ENCODE measurements around the gene CHAF1A.

The CHAF1A gene

GRCh38 chr19:4414144-4414799 lies 11.8 kb downstream of the CHAF1A start:
- in situ Hi-C loops (cut with HindIII; ENCODE audit: low pct_unique_long_range_greater_than_20kb, low sequenced_read_pairs) = no loop called here
- no peak for DNase-seq (ENCODE audit: low read depth in 1 of 2, low spot score in 1 of 2)
- TF ChIP-seq JUND (IDR thresholded peaks at IDR 0.05; ENCODE audit: low read depth) = no peak

- no peak for TF ChIP-seq JUND (IDR thresholded peaks at IDR 0.05; ENCODE audit: low read depth)
- in situ Hi-C loops (cut with HindIII; ENCODE audit: low pct_unique_long_range_greater_than_20kb, low sequenced_read_pairs) = no loop called here
- DNase-seq (ENCODE audit: low read depth in 1 of 2, low spot score in 1 of 2) = no peak
Observed at GRCh38 chr19:4414800-4415321, 12.4 kb downstream of the CHAF1A start.

DNA sequence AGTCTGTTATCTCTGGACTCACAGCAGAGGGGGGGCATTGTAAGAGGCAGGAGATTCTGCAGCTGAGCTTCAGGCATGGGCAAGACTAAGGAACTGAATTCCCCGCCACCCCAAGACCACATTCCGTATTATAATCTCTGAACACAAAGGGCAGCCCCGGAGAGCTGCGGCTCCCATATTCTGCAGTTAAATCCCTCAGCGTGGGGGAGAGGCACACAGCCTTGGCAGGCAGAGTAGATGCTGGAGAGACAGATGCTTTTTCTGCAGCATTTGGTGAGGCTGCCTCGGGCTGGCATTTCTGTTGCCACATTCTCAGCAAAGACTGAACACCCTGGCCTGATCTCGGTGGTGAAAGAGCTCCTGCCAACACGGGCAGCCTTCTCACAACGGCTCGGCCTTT lies 12.9 kb downstream of the CHAF1A start:
- in situ Hi-C loops (cut with HindIII; ENCODE audit: low pct_unique_long_range_greater_than_20kb, low sequenced_read_pairs) = no loop called here
- no peak for DNase-seq (ENCODE audit: low read depth in 1 of 2, low spot score in 1 of 2)
- no peak for TF ChIP-seq JUND (IDR thresholded peaks at IDR 0.05; ENCODE audit: low read depth)

- in situ Hi-C loops (cut with HindIII; ENCODE audit: low pct_unique_long_range_greater_than_20kb, low sequenced_read_pairs) = no loop called here
- no peak for TF ChIP-seq JUND (IDR thresholded peaks at IDR 0.05; ENCODE audit: low read depth)
- DNase-seq (ENCODE audit: low read depth in 1 of 2, low spot score in 1 of 2) = no peak
Observed at GRCh38 chr19:4416268-4416667, 13.8 kb downstream of the CHAF1A start.

GRCh38 chr19:4423416-4424126 lies 21.1 kb downstream of the CHAF1A start:
- no peak for DNase-seq (ENCODE audit: low read depth in 1 of 2, low spot score in 1 of 2)
- no peak for TF ChIP-seq JUND (IDR thresholded peaks at IDR 0.05; ENCODE audit: low read depth)
- in situ Hi-C loops (cut with HindIII; ENCODE audit: low pct_unique_long_range_greater_than_20kb, low sequenced_read_pairs) = no loop called here

GRCh38 chr19:4425537-4425936 lies 23.1 kb downstream of the CHAF1A start:
- in situ Hi-C loops (cut with HindIII; ENCODE audit: low pct_unique_long_range_greater_than_20kb, low sequenced_read_pairs) = no loop called here
- TF ChIP-seq JUND (IDR thresholded peaks at IDR 0.05; ENCODE audit: low read depth) = no peak
- no peak for DNase-seq (ENCODE audit: low read depth in 1 of 2, low spot score in 1 of 2)

- no peak for DNase-seq (ENCODE audit: low read depth in 1 of 2, low spot score in 1 of 2)
- in situ Hi-C loops (cut with HindIII; ENCODE audit: low pct_unique_long_range_greater_than_20kb, low sequenced_read_pairs) = no loop called here
- no peak for TF ChIP-seq JUND (IDR thresholded peaks at IDR 0.05; ENCODE audit: low read depth)
Observed at GRCh38 chr19:4428326-4428975, 26.0 kb downstream of the CHAF1A start.

DNA sequence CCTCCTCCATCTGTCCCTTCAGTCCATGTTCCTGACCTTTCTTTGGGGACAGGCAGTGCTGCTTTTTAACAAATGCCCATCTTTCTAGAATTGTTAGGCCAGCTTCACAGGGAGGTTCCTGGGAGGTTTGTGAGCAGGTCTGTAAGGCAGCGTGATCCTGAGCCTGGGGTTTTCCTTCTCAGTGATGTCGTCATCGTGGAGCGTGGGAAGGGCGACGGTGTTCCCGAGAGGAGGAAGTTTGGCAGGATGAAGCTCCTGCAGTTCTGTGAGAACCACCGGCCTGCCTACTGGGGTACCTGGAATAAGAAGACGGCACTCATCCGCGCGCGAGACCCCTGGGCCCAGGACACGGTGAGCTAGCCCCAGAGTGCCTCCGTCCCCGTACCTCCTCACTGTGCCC lies 26.8 kb downstream of the CHAF1A start:
- no peak for TF ChIP-seq JUND (IDR thresholded peaks at IDR 0.05; ENCODE audit: low read depth)
- DNase-seq (ENCODE audit: low read depth in 1 of 2, low spot score in 1 of 2) = no peak
- in situ Hi-C loops (cut with HindIII; ENCODE audit: low pct_unique_long_range_greater_than_20kb, low sequenced_read_pairs) = no loop called here

DNA sequence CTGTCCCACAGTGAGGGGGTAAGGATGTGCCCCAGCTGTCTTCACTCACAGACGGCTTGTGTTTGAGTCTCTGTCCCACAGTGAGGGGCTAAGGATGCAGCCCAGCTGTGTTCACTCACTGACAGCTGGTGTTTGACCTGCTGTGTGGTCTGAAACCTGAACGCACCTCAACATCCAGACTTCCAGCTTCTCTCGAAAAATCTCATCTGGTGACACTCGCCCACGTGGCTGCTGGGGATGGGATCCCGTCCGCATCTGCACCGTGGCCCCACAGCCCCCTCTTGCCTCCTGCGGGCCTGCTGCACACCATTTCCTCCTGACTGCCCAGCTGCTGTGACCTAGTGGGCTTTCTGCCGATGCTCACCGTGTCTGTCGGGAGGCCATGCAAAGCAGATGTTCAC lies 27.3 kb downstream of the CHAF1A start:
- no peak for TF ChIP-seq JUND (IDR thresholded peaks at IDR 0.05; ENCODE audit: low read depth)
- DNase-seq (ENCODE audit: low read depth in 1 of 2, low spot score in 1 of 2) = no peak
- in situ Hi-C loops (cut with HindIII; ENCODE audit: low pct_unique_long_range_greater_than_20kb, low sequenced_read_pairs) = no loop called here

DNA sequence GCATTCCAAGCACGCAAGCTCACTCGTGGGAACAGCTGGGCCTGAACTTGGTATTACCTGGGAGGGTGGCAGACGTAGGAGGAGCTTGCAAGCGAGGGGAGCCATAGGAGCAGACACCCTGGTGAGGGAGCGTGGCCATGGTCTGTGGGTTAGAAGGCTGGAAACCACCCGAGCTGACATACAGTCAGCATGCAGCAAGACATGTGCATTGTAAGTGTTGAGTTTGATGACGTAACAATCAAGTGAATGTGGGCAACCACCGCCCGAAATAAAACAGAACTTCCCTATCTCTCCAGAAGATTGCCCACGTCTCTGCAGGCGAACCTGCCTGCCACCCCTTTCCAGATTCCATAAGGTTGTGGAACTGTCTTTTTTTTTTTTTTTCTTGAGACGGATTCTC lies 28.3 kb downstream of the CHAF1A start:
- in situ Hi-C loops (cut with HindIII; ENCODE audit: low pct_unique_long_range_greater_than_20kb, low sequenced_read_pairs) = no loop called here
- TF ChIP-seq JUND (IDR thresholded peaks at IDR 0.05; ENCODE audit: low read depth) = no peak
- no peak for DNase-seq (ENCODE audit: low read depth in 1 of 2, low spot score in 1 of 2)

GRCh38 chr19:4431296-4431695 lies 28.9 kb downstream of the CHAF1A start:
- no peak for TF ChIP-seq JUND (IDR thresholded peaks at IDR 0.05; ENCODE audit: low read depth)
- in situ Hi-C loops (cut with HindIII; ENCODE audit: low pct_unique_long_range_greater_than_20kb, low sequenced_read_pairs) = no loop called here
- DNase-seq (ENCODE audit: low read depth in 1 of 2, low spot score in 1 of 2) = no peak

GRCh38 chr19:4431808-4432674 lies 29.6 kb downstream of the CHAF1A start:
- no peak for DNase-seq (ENCODE audit: low read depth in 1 of 2, low spot score in 1 of 2)
- in situ Hi-C loops (cut with HindIII; ENCODE audit: low pct_unique_long_range_greater_than_20kb, low sequenced_read_pairs) = no loop called here
- no peak for TF ChIP-seq JUND (IDR thresholded peaks at IDR 0.05; ENCODE audit: low read depth)

All from T47D (cell line).